Ovary (tissue), 9 donors: ENCODE results near the gene GPR83. TPM values are rescaled to one million over a fixed set of nuclear protein-coding genes. Genes with fewer than 3 reads are reported as not detected.
"Not testable (repeated sequence)": the region's sequence is repeated elsewhere in the genome, so short reads cannot be mapped to it uniquely, and the experiment has no call there.

Experiments used
- DNase-seq, 5 donors: peaks; one replicate each; pipeline ENCODE4 v3.0.0-alpha.2; 2019 to 2020
- H3K27ac ChIP-seq, 2 donors: fragments of 200-600 bp; one replicate each; pipeline versions ENCODE4 v1.5.1 to v1.8.0; 2019 to 2022
- H3K27me3 ChIP-seq: fragments of 200-600 bp; one replicate; pipeline ENCODE4 v1.8.0; 2022
- H3K36me3 ChIP-seq: fragments of 200-600 bp; sonication (generic); one replicate; pipeline ENCODE4 v1.5.1; 2019
- H3K4me1 ChIP-seq: one replicate; pipeline ENCODE4 v1.8.1; 2013; ENCODE audit warnings: mild to moderate bottlenecking, moderate library complexity; ENCODE audit not compliant: insufficient read depth
- H3K4me3 ChIP-seq: fragments of 200-600 bp; sonication (generic); one replicate; pipeline ENCODE4 v1.5.1; 2017
- H3K9me3 ChIP-seq, 2 donors: fragments of 200-600 bp in 1 of 2; sonication (generic) in 1 of 2; one replicate each; pipeline versions ENCODE4 v1.5.1 to v1.8.1; 2013 to 2019; ENCODE audit warnings: mild to moderate bottlenecking in 1 of 2, moderate library complexity in 1 of 2
- CTCF ChIP-seq, 3 donors: fragments of 450-650 bp in 2 of 3; fragments of 200-600 bp in 1 of 3; IDR thresholded peaks; one replicate each; pipeline versions ENCODE4 v1.5.1 to v1.8.0; 2016 to 2022; ENCODE audit warnings: antibody characterized with exemption in 3 of 3, mild to moderate bottlenecking in 1 of 3
- EP300 ChIP-seq: sonication (generic); formaldehyde crosslinking; IDR thresholded peaks from one replicate; pipeline ENCODE4 v1.6.1; 2017; ENCODE audit warnings: antibody characterized with exemption
- POLR2A ChIP-seq: fragments of 450-650 bp; IDR thresholded peaks from one replicate; pipeline ENCODE4 v1.6.1; 2017; ENCODE audit warnings: antibody characterized with exemption, mild to moderate bottlenecking, moderate library complexity
- WGBS, 3 donors: extraction: QIAGEN DNeasy Blood & Tissue Kit in 1 of 3; methylation state at CpG; one replicate each; pipeline versions ENCODE4 v1.1.5 to v1.1.7; 2013 to 2017; 5-methylcytosine and 5-hydroxymethylcytosine counted together
- intact Hi-C, 4 donors: fragments of 100-400 bp; cut with DNase I; formaldehyde crosslinking; loops; one replicate each; pipeline versions ENCODE4 v1.11.0 to v1.15.1; 2022 to 2023
- polyA plus RNA-seq, 2 donors: library from polyadenylated mRNA; stranded (reverse); fragments of 200-250 nt in 1 of 2; fragments of 350-450 nt in 1 of 2; fragmentation: Illumina TruSeq in 1 of 2; extraction: RNeasy Lipid Tissue Mini Kit (QIAGEN cat#74804) in 1 of 2; gene quantifications; one replicate each; pipeline ENCODE4 v1.2.3, GENCODE V29; 2013 to 2014
- total RNA-seq, 7 donors: library from RNA; depleted of rRNA in 2 of 7; stranded (reverse); fragments of >200 nt in 2 of 7; fragmentation: NEBNext Ultra II Directional in 3 of 7; extraction: Animal tissue kit (Norgen Biotek cat#: 25700) in 3 of 7; gene quantifications; one replicate each; pipeline versions ENCODE4 v1.1.0 to v1.2.4, GENCODE V29; 2016 to 2023
- donor health status: DM: no; HTN: no; CAD: no; lungs with moderate emphysema.
- donor health status: DM: no; HTN: no; CAD: no.
- donor health status: Bipolar disorder and iron deficiency.
- donor health status: DM: yes; HTN: yes; CAD: no.
- donor health status: DM: no; HTN: no; CAD: no.
- donor health status: DM: yes; HTN: yes; CAD: no.

Gene GPR83
- total and polyA plus RNA-seq, 9 donors = under 0.01 to 0.28 (median 0.12) TPM; not detected in 4

GRCh38 chr11:94396282-94396681 lies 4.9 kb downstream of the GPR83 start:
- no peak for TF ChIP-seq CTCF (IDR thresholded peaks at IDR 0.05)
- no peak for TF ChIP-seq EP300
- no peak for TF ChIP-seq POLR2A
- H3K4me3 ChIP-seq = no peak overlapping the region
- H3K27ac ChIP-seq = no peak overlapping the region
- WGBS, 3 donors = 89 to 94% (median 93%) methylated on average over 5 of the region's 5 CpGs
- H3K4me1 ChIP-seq = no peaks in the 10 kb centered on the region
- no peaks in the 10 kb centered on the region for H3K36me3 ChIP-seq
- intact Hi-C loops = no loop called here
- DNase-seq = no peak
- no peaks in the 10 kb centered on the region for H3K27me3 ChIP-seq
- no peaks in the 10 kb centered on the region for H3K9me3 ChIP-seq

- 83 to 95% (median 95%) methylated on average over 4 of the region's 4 CpGs for WGBS, 3 donors
- H3K9me3 ChIP-seq, DNase-seq, H3K4me1 ChIP-seq, H3K27me3 ChIP-seq, H3K4me3 ChIP-seq, intact Hi-C loops, H3K27ac ChIP-seq, H3K36me3 ChIP-seq: not testable (repeated sequence)
Measured at GRCh38 chr11:94391937-94392336, 9.3 kb downstream of the GPR83 start.

GRCh38 chr11:94379613-94380012 lies 21.6 kb downstream of the GPR83 start:
- TF ChIP-seq EP300 (no peak), POLR2A (no peak), CTCF (IDR thresholded peaks at IDR 0.05) (no peak)
- 81 to 91% (median 85%) methylated on average over 5 of the region's 5 CpGs for WGBS, 3 donors
- intact Hi-C loops = no loop called here

GRCh38 chr11:94376841-94377240 lies 24.4 kb downstream of the GPR83 start:
- H3K36me3 ChIP-seq = no peaks in the 10 kb centered on the region
- H3K27ac ChIP-seq = no peak overlapping the region
- H3K27me3 ChIP-seq = no peaks in the 10 kb centered on the region
- no peaks in the 10 kb centered on the region for H3K4me1 ChIP-seq
- intact Hi-C loops = no loop called here
- H3K4me3 ChIP-seq = no peak overlapping the region
- WGBS, 3 donors = 74 to 96% (median 91%) methylated on average over 1 of the region's 1 CpG
- H3K9me3 ChIP-seq = no peaks in the 10 kb centered on the region
- TF ChIP-seq CTCF (IDR thresholded peaks at IDR 0.05) (no peak), POLR2A (no peak)
- DNase-seq = no peak

More at GRCh38 chr11:94379613-94380012, 21.6 kb downstream of the GPR83 start:
- H3K36me3 ChIP-seq = no peaks in the 10 kb centered on the region
- no peak overlapping the region for H3K27ac ChIP-seq
- no peak overlapping the region for H3K4me3 ChIP-seq
- H3K9me3 ChIP-seq = no peaks in the 10 kb centered on the region
- no peak for DNase-seq
- H3K4me1 ChIP-seq = no peaks in the 10 kb centered on the region
- no peaks in the 10 kb centered on the region for H3K27me3 ChIP-seq

GRCh38 chr11:94370576-94370975 lies 30.6 kb downstream of the GPR83 start:
- H3K36me3 ChIP-seq, H3K27me3 ChIP-seq, H3K4me3 ChIP-seq, H3K4me1 ChIP-seq, intact Hi-C loops, DNase-seq, H3K9me3 ChIP-seq, H3K27ac ChIP-seq: not testable (repeated sequence)
- WGBS, 3 donors = 75 to 81% (median 78%) methylated on average over 6 of the region's 6 CpGs

GRCh38 chr11:94350850-94351563 lies 50.2 kb downstream of the GPR83 start:
- H3K27ac ChIP-seq, DNase-seq, H3K36me3 ChIP-seq, intact Hi-C loops, H3K4me1 ChIP-seq, H3K4me3 ChIP-seq, H3K27me3 ChIP-seq, H3K9me3 ChIP-seq: not testable (repeated sequence)
- WGBS, 3 donors = 70 to 82% (median 71%) methylated on average over 10 of the region's 10 CpGs

GRCh38 chr11:94346311-94346710 lies 54.9 kb downstream of the GPR83 start:
- H3K36me3 ChIP-seq, intact Hi-C loops, H3K9me3 ChIP-seq, H3K27me3 ChIP-seq, H3K27ac ChIP-seq, H3K4me1 ChIP-seq, H3K4me3 ChIP-seq, DNase-seq: not testable (repeated sequence)
- WGBS, 3 donors = 79 to 87% (median 84%) methylated on average over 8 of the region's 8 CpGs
